ENCODE data around the gene EBLN1.

- TF ChIP-seq CTCF (IDR thresholded peaks at IDR 0.05; ENCODE audit: low read depth, low read length, missing input control) (no peak), REST (IDR thresholded peaks at IDR 0.05) (no peak), RAD21 (IDR thresholded peaks at IDR 0.05) (no peak), YY1 (IDR thresholded peaks at IDR 0.05) (no peak), FOXA1 (IDR thresholded peaks at IDR 0.05) (no peak), TAF1 (conservative IDR thresholded peaks at IDR 0.05) (no peak), RXRA (IDR thresholded peaks at IDR 0.05) (no peak), ATF3 (IDR thresholded peaks at IDR 0.05) (no peak), GABPA (IDR thresholded peaks at IDR 0.05 in 1 of 2, conservative IDR thresholded peaks at IDR 0.05 in 1 of 2) (no peak), EGR1 (IDR thresholded peaks at IDR 0.05; ENCODE audit: low read depth in 2 of 2) (no peak), HNF4G (IDR thresholded peaks at IDR 0.05) (no peak), HNF4A (conservative IDR thresholded peaks at IDR 0.05) (no peak)
- TF ChIP-seq, protein P1, sequence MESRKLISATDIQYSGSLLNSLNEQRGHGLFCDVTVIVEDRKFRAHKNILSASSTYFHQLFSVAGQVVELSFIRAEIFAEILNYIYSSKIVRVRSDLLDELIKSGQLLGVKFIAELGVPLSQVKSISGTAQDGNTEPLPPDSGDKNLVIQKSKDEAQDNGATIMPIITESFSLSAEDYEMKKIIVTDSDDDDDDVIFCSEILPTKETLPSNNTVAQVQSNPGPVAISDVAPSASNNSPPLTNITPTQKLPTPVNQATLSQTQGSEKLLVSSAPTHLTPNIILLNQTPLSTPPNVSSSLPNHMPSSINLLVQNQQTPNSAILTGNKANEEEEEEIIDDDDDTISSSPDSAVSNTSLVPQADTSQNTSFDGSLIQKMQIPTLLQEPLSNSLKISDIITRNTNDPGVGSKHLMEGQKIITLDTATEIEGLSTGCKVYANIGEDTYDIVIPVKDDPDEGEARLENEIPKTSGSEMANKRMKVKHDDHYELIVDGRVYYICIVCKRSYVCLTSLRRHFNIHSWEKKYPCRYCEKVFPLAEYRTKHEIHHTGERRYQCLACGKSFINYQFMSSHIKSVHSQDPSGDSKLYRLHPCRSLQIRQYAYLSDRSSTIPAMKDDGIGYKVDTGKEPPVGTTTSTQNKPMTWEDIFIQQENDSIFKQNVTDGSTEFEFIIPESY (IDR thresholded peaks at IDR 0.05) = no peak
Measured at GRCh38 chr10:22185586-22185985, 32.2 kb downstream of the EBLN1 start.
